H54 (cell line): Measurements from ENCODE around the gene C10orf95.

ENCODE experiments used
- DNase-seq: peaks from one replicate; pipeline ENCODE4 v3.0.0; 2011; ENCODE audit warnings: low spot score, mixed read lengths; ENCODE audit not compliant: insufficient read length
- FAIRE-seq: peaks from 3 replicates; lab custom pipeline; 2011; peaks lifted over from hg19 to GRCh38; lab: Jason Lieb, UNC
- POLR2A ChIP-seq: IDR thresholded peaks from 2 replicates; pipeline ENCODE4 v1.6.1; 2011; ENCODE audit warnings: low read depth, mild to moderate bottlenecking, low read length

Gene C10orf95

DNA sequence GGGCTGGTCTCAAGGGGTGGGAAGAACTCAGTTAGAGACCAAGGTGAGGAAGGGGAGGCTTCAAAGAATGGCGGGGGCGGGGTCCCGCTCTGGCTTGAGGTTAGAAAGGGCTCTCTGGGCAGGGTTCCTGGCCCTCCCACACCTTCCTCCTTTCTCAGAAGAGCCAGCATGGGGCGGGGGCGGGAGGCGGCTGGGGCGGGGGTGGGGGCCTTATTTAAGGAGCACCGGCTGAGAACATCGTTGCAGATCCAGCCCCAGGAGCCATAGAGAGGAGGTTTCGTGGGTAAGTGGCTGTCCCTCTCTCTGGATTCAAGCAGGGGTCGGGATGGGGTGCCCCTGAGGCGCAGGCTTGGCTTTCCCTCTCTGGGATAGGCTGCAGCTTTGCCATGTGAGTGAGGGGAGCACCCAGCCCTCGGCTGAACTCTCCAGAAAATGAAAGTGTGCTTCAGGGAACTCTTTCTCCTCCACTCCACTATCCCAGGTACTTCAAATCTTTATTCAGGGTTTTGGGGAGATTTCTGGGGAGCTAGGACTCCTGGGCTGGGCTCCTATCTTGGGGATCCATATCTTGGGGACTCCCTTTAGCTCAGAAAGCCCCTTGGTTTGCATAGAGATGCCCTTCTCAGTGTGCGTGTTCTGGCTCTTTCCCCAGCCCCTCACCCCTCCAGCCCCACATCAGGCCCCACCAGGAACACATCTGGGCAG lies 15.7 kb downstream of the C10orf95 start:
- TF ChIP-seq POLR2A, result no peak
- DNase-seq (no peak), FAIRE-seq (no peak)

DNA sequence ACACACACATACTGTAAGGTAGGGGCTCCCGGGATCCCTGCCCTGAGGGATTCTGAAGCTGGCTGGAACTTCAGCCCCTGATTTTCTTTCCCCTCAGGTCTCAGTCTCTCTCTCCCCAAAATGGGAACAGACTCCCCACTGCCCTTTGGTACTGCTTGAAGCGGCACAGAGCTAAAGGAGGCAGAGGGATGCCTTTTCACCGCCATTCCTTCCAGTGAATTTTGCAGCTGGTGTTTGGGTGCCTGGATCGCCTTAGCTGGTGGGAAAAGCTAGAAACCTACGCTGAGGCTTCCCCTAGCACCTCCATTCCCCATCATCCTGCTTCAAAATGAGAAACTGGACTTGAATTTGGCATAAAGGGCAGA lies 16.2 kb downstream of the C10orf95 start:
- no peak for FAIRE-seq
- no peak for DNase-seq
- TF ChIP-seq POLR2A, result no peak

DNA sequence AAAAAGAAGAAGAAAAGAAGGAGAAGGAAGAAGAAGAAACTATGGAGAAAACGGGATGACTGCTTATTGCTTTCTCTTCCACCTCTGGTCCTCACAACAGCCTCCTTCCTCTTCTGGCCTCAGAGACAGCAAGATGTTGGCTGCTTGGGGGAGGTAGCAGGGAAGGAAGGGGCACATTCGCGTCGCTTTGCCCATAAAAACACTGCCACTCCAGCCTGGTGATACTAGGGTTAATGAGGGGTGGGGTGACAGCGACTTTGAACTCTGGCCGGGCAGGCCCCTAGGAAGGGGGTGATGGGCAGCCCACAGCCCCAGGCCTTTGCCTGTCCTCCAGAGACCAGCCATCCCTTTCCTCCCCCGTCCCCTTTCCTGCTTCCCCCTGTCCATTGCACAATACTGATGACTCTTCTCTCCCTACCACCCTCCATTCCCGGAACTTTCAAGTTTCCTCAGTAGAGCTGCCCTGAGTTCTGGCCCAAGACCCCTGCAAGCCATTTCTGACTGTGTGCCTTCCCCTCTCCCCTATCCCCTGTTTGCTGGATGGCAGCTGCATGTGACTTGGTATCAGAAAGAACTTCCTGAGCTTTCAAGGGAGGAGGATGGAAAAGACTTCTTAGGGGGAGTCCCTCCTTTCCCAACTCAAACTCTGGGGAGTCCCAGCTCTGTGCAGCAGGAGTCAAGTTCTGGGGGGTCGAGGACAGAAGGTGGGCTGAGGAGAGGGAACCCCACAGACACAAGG lies 16.8 kb downstream of the C10orf95 start:
- DNase-seq (no peak), FAIRE-seq (no peak)
- no peak for TF ChIP-seq POLR2A

DNA sequence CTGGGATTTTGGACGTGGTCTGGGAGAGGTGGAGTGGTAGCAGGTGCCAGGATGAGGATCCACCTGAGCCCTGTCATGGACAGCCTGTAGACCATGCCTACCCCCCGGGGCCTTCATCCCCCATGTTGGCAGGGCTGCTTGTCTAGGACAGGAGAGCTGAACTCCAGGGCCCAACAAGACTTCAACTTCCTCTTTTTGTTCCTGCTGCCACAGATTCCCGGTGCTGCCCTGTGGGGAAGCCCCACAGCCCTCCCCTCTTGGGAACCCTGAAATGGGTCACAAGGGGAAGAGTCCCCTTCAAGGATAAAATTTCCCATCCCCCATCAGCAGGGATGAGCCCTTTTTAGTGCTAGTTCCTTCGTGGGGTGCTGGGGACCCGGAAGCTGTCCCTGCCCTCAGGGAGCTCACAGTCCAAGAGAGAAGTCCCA lies 17.7 kb downstream of the C10orf95 start:
- DNase-seq (no peak), FAIRE-seq (no peak)
- TF ChIP-seq POLR2A, result no peak

DNA sequence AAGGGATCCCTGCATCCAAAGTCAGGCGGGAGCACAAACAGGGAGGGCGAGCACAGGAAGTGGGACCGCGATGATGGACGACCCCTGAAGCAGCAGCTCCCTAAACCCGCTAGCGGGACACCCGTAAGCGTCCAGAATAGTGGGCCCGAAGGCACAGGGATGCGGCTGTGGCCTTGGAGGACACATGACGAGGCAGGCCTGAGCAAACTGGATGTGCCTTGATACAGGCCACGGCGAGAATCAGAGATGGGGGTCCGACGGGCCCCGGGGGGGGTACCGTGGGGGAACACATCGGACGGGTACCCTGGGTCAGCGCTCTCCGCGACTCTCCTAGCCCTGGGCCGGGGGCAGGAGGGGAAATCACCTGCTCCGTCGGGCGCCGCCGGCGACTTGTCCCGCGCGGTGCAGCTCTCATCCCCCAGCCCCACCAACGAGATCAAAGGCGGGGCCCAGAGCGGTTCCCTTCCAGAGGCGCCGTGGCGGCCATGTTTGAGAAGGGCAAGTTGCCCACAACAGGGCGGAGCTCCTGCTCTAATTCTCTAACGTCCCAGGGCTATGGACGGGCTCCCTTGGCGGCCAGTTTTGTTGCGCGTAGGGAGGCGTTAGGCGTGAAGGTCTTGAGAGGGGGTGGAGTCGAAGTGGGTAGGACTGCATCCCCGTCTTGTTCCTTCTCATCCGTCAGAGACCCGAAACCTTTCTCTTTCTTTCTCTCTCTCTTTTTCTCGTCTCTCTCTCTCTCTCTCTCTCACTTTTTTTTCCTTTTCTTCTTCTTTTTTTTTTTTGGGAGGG lies 19.0 kb downstream of the C10orf95 start, which contains the start of gene CUEDC2:
Gene CUEDC2, minus strand, starts transcription at position 413 of the 789 bp plus-strand sequence. CDS start 7,386 bp downstream, outside the sequence.
- peak; percentile 46; the same call in 1 of the 2 replicates for TF ChIP-seq POLR2A
- DNase-seq (peak; percentile 96), FAIRE-seq (peak; percentile 65)

DNA sequence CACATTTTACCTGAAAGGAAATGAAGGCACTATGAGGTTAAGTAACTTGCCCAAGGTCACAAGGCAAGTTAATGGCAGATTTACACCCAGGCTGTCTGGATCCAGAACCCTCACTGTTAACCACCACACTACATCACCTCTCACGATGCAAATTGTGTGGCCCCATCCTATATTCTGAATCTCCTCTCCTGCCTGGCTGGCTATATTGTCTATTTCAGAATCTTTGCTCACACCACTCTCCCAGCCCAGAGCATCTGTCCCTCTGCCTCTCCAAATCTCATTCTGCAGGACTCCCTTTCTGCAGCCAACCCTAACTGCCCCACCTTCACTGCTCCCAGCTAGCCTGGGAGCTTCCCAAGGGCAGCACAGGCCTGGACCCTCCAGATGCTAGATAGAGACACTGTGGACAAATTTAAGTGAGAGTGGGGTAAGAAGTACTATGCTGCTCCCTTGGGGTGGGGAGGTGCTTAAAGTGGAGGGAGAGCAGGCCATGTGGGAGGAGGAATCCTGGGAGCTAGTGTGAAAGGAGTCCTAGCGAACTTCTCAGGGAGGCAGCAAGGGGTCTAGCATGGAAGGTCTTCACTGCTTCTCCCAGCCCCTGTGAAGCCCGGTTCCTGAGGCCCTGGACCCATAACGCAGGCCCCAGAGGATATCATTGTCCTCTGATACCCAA lies 19.8 kb downstream of the C10orf95 start:
- DNase-seq (no peak), FAIRE-seq (no peak)
- no peak for TF ChIP-seq POLR2A

DNA sequence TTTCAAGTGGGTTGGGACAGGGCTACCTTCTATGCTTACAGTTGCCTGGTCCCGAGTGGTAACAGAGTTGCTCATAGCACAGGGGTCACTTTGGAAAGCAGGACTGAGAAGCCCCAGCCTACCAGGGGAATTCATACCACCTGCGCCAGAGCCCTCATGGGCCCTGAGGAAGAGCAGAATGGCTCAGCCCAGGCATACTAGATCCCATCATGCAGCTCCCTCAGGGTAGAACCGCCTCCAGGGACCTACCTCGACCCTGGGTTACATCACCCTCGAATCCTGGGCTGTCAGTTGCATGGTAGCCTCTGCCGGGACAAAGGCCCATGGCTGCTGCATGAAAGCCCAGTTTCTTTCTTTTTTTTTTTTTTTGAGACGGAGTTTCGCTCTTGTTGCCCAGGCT lies 21.9 kb downstream of the C10orf95 start:
- no peak for TF ChIP-seq POLR2A
- FAIRE-seq (no peak), DNase-seq (no peak)

DNA sequence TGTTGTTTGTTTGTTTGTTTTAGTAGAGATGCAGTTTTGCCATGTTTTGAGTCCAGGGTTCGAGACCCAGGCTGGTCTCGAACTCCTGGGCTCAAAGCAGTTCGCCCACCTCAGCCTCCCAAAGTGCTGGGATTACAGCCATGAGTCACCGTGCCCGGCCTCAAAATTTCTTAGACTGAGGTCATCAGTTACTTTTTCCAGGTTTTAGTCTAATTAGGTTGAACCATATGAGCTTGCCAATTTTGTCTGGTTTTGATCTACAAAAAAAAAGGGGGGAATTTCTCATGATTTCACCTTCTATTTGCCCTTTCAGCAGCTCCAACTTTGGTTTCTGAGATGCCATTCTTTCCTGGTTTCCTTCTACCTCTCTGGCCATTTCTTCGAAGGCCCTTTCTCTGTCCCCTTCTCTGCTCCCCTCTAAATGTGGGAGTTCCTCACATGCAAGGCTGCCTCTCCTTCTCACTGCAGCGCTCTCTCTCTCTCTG lies 24.5 kb downstream of the C10orf95 start:
- DNase-seq (no peak), FAIRE-seq (no peak)
- TF ChIP-seq POLR2A, result no peak

DNA sequence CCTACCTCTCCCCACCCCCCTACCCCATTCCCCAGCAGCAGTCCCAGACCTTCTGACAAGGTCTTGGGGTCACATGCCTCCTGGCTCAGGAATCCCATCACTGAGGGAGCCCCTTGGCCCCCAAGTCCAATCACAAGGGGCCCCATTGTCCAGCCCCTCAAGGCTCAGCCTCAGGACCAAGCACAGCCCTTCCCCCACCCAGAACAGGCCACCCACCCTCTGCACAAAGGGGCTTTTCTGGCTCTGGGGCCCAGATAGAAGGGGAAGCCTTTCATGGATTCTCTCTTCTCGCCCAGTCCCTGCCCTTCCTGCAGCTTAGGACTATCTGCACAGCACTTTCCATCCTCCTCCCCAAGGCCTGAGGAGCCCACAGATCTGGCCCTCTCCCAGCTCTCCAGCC lies 25.9 kb downstream of the C10orf95 start:
- TF ChIP-seq POLR2A, result no peak
- FAIRE-seq (no peak), DNase-seq (no peak)

DNA sequence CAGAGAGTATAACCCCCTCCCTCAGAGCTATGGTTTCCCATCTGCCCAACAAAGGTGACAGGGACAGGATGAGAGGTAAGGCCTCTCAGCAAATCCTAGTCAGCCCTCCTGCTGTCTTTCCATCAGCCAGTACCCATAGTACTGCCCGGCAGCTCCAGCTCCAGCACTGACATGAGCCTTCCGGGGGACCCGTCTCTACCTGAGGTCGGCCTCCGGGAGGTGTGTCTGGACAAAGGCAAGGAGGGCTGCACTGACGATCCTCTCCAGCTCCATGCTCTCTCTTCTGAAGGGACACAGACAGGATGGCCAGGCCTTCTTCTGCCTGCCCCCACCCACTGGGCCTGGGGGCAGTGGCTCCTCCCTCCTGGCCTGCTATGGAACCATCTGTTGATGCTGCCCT lies 26.4 kb downstream of the C10orf95 start:
- TF ChIP-seq POLR2A, result no peak
- DNase-seq (no peak), FAIRE-seq (no peak)

DNA sequence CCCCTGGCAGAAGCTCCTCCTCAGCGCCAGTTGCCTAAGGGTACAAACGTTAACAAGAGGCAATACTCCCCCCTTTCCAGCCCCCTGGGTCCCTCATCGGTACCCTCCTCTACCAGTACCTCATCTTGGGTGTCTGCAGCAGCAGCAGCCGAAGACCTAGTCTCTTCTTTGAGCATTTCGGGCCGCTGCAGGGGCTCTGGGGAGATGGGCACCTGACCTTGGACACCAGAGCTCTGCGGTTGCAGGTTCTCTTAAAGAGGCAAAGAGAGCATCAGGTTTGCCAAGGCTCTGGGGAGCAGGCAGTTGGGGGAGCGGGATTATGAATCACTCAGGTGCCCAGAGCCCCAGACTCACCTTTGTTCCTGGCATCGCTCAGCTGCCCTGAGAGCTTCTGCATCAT lies 27.2 kb downstream of the C10orf95 start:
- FAIRE-seq, result no peak
- no peak for TF ChIP-seq POLR2A
- DNase-seq, result no peak

DNA sequence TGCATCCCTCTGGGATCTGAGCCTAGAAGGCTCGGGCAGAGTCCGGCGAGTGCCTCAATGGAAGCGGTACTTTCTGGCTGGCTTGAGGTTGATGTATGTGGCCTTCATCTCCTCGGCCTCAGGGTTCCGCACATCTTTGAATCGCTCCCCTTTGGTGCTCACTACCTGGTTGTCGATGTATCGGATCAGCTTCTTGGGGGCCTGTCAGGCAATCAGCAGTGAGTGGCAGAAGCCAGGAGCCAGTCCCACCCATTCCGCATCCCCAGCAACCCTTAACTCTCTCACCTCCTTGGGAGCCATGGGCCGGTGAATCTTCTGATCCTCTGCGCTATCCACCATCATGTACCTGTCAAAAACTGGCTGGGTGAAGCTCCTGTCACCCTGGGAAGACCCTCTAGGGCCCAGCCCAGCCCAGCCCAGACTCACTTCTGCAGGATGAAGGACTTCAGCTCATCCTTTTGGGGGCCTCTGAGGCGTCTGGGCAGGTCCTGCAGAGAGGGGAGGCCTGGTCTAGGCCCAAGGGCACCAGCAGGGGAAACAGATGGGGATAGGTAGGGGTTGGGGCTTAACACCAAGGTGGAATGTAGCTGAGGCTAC lies 27.9 kb downstream of the C10orf95 start:
- DNase-seq (no peak), FAIRE-seq (no peak)
- no peak for TF ChIP-seq POLR2A

DNA sequence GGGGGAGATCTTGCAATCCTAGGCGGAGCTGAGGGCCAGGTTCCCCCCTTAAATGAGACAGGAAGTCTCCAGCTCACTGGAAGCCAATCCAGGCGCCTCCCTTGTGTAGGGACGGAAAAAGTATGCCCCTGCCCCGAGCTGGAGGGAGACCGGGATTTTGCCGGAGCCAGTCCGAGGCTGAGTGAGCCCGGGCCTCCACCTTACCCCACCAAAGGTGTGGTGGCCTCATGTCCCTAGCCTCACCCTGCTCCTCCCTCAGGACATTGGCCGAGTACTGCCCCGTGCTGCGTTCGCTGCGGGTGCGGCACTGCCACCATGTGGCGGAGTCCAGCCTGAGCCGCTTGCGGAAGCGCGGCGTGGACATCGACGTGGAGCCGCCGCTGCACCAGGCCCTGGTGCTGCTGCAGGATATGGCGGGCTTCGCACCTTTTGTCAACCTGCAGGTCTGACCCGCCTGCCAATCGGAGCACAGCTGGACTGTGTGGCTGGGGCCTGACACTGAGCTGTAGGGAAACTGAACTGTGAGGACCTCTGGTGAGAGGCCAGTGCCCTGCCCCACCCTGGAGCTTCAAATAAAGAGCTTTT lies 28.7 kb downstream of the C10orf95 start:
- no peak for TF ChIP-seq POLR2A
- DNase-seq (no peak), FAIRE-seq (no peak)
